Prostate gland (tissue), 2 donors: ENCODE measurements around the gene SLC39A11.

Experiments
- POLR2A ChIP-seq: fragments of 450-650 bp; IDR thresholded peaks from one replicate; pipeline ENCODE4 v1.6.1; 2016; ENCODE audit warnings: antibody characterized with exemption, mild to moderate bottlenecking
- TF ChIP-seq, protein P1 (sequence below), 4 experiments: fragments of 200-600 bp in 2 of 4; fragments of 450-650 bp in 2 of 4; sonication (generic) in 2 of 4; IDR thresholded peaks; 1 replicate in 3 of 4; 2 replicates in 1 of 4; pipeline ENCODE4 v1.5.1; 2016 to 2019; ENCODE audit warnings: antibody characterized with exemption in 4 of 4, mild to moderate bottlenecking in 2 of 4, moderate library complexity in 2 of 4

DNA sequence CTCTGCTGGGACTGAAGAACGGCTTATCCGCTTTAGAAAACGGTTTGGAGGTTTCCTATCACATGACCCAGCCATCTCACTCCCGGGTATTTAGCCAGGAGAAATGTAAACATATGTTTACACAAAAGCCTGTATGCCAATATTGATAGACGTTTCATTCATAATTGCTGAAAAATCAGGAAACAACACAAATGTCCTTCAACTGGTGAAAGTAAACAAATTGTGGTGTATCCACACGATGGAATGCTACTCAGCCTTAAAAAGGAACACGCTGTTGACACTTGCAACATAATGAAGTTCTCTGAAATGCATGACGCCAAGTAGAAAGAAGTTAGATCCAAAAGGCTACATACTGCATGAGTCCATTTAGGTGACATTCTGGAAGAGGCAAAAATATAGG is 157.6 kb downstream of the SLC39A11 start:
- TF ChIP-seq, protein P1, sequence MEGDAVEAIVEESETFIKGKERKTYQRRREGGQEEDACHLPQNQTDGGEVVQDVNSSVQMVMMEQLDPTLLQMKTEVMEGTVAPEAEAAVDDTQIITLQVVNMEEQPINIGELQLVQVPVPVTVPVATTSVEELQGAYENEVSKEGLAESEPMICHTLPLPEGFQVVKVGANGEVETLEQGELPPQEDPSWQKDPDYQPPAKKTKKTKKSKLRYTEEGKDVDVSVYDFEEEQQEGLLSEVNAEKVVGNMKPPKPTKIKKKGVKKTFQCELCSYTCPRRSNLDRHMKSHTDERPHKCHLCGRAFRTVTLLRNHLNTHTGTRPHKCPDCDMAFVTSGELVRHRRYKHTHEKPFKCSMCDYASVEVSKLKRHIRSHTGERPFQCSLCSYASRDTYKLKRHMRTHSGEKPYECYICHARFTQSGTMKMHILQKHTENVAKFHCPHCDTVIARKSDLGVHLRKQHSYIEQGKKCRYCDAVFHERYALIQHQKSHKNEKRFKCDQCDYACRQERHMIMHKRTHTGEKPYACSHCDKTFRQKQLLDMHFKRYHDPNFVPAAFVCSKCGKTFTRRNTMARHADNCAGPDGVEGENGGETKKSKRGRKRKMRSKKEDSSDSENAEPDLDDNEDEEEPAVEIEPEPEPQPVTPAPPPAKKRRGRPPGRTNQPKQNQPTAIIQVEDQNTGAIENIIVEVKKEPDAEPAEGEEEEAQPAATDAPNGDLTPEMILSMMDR (IDR thresholded peaks at IDR 0.05) = no peak
- TF ChIP-seq POLR2A = no peak
